ENCODE data around the gene BABAM2. TPM values are rescaled to one million over a fixed set of nuclear protein-coding genes. Genes with fewer than 3 reads are reported as not detected.

BABAM2 gene
- total RNA-seq, 1 experiment from 2014 or later = 57.6 TPM

DNA sequence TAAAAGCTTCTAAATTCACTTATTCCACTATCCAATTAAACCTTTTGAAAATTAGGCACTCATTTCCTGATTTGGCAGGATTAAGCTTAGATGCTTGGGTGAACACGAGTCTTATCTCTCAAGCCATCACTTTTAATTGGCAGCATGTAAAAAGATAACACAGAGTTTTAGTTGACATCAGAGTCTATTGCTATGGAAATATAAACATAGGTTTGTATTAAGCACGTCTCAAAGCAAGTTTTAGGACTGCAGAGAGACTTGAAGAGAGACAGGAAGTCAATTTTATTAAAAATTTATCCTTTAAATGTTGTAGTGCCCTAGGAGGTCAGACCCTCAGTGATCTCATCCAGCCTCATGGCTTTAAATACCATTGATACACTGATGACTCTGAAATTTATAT lies 5.9 kb upstream of the BABAM2 start:
- intact Hi-C loops (cut with micrococcal nuclease) = no loop called here
- Mint-ChIP-seq H3K27me3 (ENCODE audit: insufficient read depth, unreplicated experiment) (no peaks in the 10 kb centered on the region), H3K9me3 (ENCODE audit: unreplicated experiment) (peaks cover 8% of the 10 kb centered on the region), H3K36me3 (ENCODE audit: insufficient read depth, unreplicated experiment) (peaks cover 13% of the 10 kb centered on the region), H3K4me1 (ENCODE audit: insufficient read depth, unreplicated experiment) (peaks cover 22% of the 10 kb centered on the region), H3K4me3 (ENCODE audit: unreplicated experiment) (no peak overlapping the region), H3K27ac (ENCODE audit: low read depth, unreplicated experiment) (no peak overlapping the region)
- POLR2A ChIA-PET = interaction anchor here (0.6 to 1.5 kb wide), 4 partner anchors 8 to 112 kb away, joined by 3 read pairs; no protein-coding TSS in a partner anchor
- CTCF ChIA-PET = interaction anchor here (0.7 to 1.1 kb wide), 2 partner anchors 9 to 80 kb away, joined by 4 read pairs; no protein-coding TSS in a partner anchor
- no TSS peak for BruUV-seq (replicated peaks)
- no peak for DNase-seq (ENCODE audit: unreplicated experiment)
- TF ChIP-seq, protein P1, sequence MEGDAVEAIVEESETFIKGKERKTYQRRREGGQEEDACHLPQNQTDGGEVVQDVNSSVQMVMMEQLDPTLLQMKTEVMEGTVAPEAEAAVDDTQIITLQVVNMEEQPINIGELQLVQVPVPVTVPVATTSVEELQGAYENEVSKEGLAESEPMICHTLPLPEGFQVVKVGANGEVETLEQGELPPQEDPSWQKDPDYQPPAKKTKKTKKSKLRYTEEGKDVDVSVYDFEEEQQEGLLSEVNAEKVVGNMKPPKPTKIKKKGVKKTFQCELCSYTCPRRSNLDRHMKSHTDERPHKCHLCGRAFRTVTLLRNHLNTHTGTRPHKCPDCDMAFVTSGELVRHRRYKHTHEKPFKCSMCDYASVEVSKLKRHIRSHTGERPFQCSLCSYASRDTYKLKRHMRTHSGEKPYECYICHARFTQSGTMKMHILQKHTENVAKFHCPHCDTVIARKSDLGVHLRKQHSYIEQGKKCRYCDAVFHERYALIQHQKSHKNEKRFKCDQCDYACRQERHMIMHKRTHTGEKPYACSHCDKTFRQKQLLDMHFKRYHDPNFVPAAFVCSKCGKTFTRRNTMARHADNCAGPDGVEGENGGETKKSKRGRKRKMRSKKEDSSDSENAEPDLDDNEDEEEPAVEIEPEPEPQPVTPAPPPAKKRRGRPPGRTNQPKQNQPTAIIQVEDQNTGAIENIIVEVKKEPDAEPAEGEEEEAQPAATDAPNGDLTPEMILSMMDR (IDR thresholded peaks at IDR 0.05; ENCODE audit: unreplicated experiment) = no peak

DNA sequence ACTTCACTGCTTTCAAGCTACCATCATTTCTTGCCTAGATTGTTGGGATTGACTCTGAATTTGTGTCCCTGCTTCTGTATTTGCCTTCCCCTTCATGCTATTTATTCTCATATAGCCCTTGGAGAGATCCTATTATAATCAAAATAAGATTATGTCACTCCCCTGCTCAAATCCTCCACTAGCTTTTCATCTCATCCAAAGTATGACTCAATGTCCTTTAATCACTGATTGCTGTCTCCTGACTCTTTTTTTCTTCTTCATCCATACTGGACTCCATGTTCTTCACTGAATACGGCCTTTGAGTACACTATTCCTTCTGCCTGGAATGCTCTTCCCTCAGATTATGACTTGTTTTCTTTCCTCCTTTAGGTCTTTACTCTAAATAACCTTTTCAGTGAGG lies 5.3 kb upstream of the BABAM2 start:
- no peaks in the 10 kb centered on the region for H3K27me3 Mint-ChIP-seq (ENCODE audit: insufficient read depth, unreplicated experiment)
- H3K4me3 Mint-ChIP-seq (ENCODE audit: unreplicated experiment) = no peak overlapping the region
- DNase-seq (ENCODE audit: unreplicated experiment) = no peak
- no peak overlapping the region for H3K27ac Mint-ChIP-seq (ENCODE audit: low read depth, unreplicated experiment)
- intact Hi-C loops (cut with micrococcal nuclease) = no loop called here
- POLR2A ChIA-PET = interaction anchor here (1.0 to 1.5 kb wide), 5 partner anchors 8 to 76 kb away, joined by 3 to 5 read pairs (median 3); no protein-coding TSS in a partner anchor
- H3K36me3 Mint-ChIP-seq (ENCODE audit: insufficient read depth, unreplicated experiment) = peaks cover 13% of the 10 kb centered on the region
- no TSS peak for BruUV-seq (replicated peaks)
- TF ChIP-seq, protein P1 (IDR thresholded peaks at IDR 0.05; ENCODE audit: unreplicated experiment) = no peak
- peaks cover 5% of the 10 kb centered on the region for H3K9me3 Mint-ChIP-seq (ENCODE audit: unreplicated experiment)
- CTCF ChIA-PET = interaction anchor here (1.1 kb wide), 1 partner anchor 10 kb away, joined by 4 read pairs; no protein-coding TSS in a partner anchor
- H3K4me1 Mint-ChIP-seq (ENCODE audit: insufficient read depth, unreplicated experiment) = peaks cover 22% of the 10 kb centered on the region

DNA sequence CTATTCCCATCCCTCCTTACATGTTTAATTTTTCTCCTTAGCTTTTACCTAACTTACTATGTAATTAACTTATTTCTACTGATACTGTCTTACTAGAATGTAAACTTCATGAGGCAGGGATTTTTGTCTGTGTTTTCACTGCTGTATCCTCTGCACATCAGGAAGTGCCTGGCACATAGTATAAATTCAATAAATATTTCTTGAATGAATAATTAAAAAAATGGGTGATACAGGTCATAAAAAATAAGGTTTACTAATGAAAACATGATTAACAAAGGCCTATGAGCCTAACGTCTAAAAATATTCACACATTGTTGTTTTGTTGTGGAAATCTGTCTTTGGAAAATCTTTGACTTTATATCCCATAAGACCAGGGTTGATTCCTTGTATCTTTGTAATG lies 4.9 kb upstream of the BABAM2 start:
- TF ChIP-seq, protein P1 (IDR thresholded peaks at IDR 0.05; ENCODE audit: unreplicated experiment) = no peak
- intact Hi-C loops (cut with micrococcal nuclease) = no loop called here
- no TSS peak for BruUV-seq (replicated peaks)
- peaks cover 13% of the 10 kb centered on the region for H3K36me3 Mint-ChIP-seq (ENCODE audit: insufficient read depth, unreplicated experiment)
- peaks cover 5% of the 10 kb centered on the region for H3K9me3 Mint-ChIP-seq (ENCODE audit: unreplicated experiment)
- no peaks in the 10 kb centered on the region for H3K27me3 Mint-ChIP-seq (ENCODE audit: insufficient read depth, unreplicated experiment)
- no peak overlapping the region for H3K4me3 Mint-ChIP-seq (ENCODE audit: unreplicated experiment)
- ChIA-PET POLR2A (interaction anchor here (1.0 to 5.7 kb wide), 6 partner anchors 9 to 112 kb away, joined by 3 to 45 read pairs (median 4); partner anchors contain the start of gene MRPL33), CTCF (no interaction called here)
- H3K27ac Mint-ChIP-seq (ENCODE audit: low read depth, unreplicated experiment) = no peak overlapping the region
- H3K4me1 Mint-ChIP-seq (ENCODE audit: insufficient read depth, unreplicated experiment) = peaks cover 22% of the 10 kb centered on the region
- no peak for DNase-seq (ENCODE audit: unreplicated experiment)

DNA sequence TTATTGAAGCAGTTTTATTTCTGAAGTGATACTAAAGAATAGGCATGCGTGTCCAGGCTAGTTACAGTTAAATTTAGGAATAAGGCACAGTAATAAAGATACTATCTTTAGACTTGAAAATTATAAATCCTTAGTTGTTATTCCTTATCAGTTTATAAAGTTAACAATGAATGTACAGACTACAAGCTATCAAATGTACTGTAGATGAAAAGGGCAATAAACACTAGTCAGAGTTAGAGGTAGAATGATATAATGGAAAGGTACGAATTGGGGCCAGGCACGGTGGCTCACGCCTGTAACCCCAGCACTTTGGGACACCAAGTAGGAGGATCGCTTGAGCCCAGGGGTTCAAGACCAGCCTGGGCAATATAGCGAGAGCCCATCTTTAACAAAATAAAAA lies 4.2 kb upstream of the BABAM2 start:
- BruUV-seq (replicated peaks) = no TSS peak
- H3K27me3 Mint-ChIP-seq (ENCODE audit: insufficient read depth, unreplicated experiment) = no peaks in the 10 kb centered on the region
- peaks cover 22% of the 10 kb centered on the region for H3K4me1 Mint-ChIP-seq (ENCODE audit: insufficient read depth, unreplicated experiment)
- intact Hi-C loops (cut with micrococcal nuclease) = no loop called here
- ChIA-PET POLR2A (interaction anchor here (1.2 to 5.7 kb wide), 4 partner anchors 14 to 113 kb away, joined by 4 to 45 read pairs (median 5); partner anchors contain the start of gene MRPL33), CTCF (interaction anchor here (0.6 kb wide), 1 partner anchor 643 kb away, joined by 4 read pairs; no protein-coding TSS in a partner anchor)
- no peak overlapping the region for H3K4me3 Mint-ChIP-seq (ENCODE audit: unreplicated experiment)
- H3K36me3 Mint-ChIP-seq (ENCODE audit: insufficient read depth, unreplicated experiment) = peaks cover 20% of the 10 kb centered on the region
- H3K9me3 Mint-ChIP-seq (ENCODE audit: unreplicated experiment) = peaks cover 5% of the 10 kb centered on the region
- H3K27ac Mint-ChIP-seq (ENCODE audit: low read depth, unreplicated experiment) = no peak overlapping the region
- TF ChIP-seq, protein P1 (IDR thresholded peaks at IDR 0.05; ENCODE audit: unreplicated experiment) = no peak
- no peak for DNase-seq (ENCODE audit: unreplicated experiment)

Measured in MCF 10A (cell line).